ENCODE results near the gene OR2F2. TPM values are rescaled to one million over a fixed set of nuclear protein-coding genes. Genes with fewer than 3 reads are reported as not detected.

OR2F2 gene
- total and polyA plus RNA-seq, 12 donors: not detected

DNA sequence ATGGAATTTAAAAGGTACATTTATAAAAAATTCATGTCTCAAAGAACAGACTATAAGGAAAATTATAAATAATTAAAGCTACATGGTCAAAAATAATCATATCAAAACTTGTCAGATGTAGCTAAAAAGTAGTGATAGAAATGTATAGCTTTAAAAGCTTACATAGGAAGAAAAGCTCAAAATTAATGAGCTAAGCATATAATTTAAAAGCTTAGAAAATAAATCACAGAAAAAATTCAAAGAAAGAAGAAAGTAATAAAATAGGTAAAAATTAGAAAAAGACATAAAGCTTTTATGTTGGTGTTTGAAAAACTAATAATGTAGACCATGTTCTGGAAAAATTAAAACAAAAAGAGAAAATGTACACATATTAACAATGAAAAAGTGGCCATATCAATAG, 38.4 kb upstream of the OR2F2 start:
- intact Hi-C loops (cut with DNase I): no loop called here
- no peak overlapping the region for H3K4me3 ChIP-seq
- peaks cover 10 to 31% of the 10 kb centered on the region in 2 donors for H3K4me1 ChIP-seq (replicated peaks in 1 of 2)
- no peaks in the 10 kb centered on the region for H3K36me3 ChIP-seq (replicated peaks in 1 of 2)
- no peak overlapping the region for H3K27ac ChIP-seq
- TF ChIP-seq, protein P1, sequence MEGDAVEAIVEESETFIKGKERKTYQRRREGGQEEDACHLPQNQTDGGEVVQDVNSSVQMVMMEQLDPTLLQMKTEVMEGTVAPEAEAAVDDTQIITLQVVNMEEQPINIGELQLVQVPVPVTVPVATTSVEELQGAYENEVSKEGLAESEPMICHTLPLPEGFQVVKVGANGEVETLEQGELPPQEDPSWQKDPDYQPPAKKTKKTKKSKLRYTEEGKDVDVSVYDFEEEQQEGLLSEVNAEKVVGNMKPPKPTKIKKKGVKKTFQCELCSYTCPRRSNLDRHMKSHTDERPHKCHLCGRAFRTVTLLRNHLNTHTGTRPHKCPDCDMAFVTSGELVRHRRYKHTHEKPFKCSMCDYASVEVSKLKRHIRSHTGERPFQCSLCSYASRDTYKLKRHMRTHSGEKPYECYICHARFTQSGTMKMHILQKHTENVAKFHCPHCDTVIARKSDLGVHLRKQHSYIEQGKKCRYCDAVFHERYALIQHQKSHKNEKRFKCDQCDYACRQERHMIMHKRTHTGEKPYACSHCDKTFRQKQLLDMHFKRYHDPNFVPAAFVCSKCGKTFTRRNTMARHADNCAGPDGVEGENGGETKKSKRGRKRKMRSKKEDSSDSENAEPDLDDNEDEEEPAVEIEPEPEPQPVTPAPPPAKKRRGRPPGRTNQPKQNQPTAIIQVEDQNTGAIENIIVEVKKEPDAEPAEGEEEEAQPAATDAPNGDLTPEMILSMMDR (IDR thresholded peaks at IDR 0.05): no peak
- no peak for TF ChIP-seq POLR2A (IDR thresholded peaks at IDR 0.05)
- peaks cover 0 to 7% (median 5%) of the 10 kb centered on the region in 3 donors for H3K9me3 ChIP-seq (replicated peaks in 1 of 3)
- no peak for DNase-seq
- H3K27me3 ChIP-seq: no peaks in the 10 kb centered on the region

DNA sequence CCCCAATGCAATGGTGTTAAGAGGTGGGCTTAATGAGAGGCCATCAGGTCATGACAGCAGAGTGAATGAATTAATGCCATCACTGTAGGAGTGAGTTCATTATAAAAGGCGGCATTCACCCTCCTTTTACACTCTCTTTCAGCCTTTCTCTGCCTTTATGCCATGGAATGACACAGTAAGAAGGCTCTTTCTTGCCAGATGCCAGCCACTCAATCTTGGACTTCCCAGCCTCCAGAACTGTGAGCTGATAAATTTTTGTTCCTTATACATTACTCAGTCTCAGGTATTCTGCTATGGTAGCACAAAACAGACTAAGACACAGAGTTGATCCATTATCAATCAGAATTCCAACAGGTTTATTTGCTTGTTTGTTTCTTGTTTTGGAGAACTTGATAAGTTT, 36.2 kb upstream of the OR2F2 start:
- WGBS, 4 donors: 91 to 98% (median 93%) methylated on average over 1 of the region's 1 CpG
- H3K4me1 ChIP-seq (replicated peaks in 1 of 2): peaks cover 10 to 31% of the 10 kb centered on the region in 2 donors
- H3K27me3 ChIP-seq: no peaks in the 10 kb centered on the region
- H3K36me3 ChIP-seq (replicated peaks in 1 of 2): no peaks in the 10 kb centered on the region
- no peak for TF ChIP-seq POLR2A (IDR thresholded peaks at IDR 0.05)
- TF ChIP-seq, protein P1 (IDR thresholded peaks at IDR 0.05): no peak
- intact Hi-C loops (cut with DNase I): no loop called here
- peaks cover 0 to 5% (median 0%) of the 10 kb centered on the region in 3 donors for H3K9me3 ChIP-seq (replicated peaks in 1 of 3)
- no peak for DNase-seq
- peak overlapping the region in 1 of 5 donors; percentile 82 for H3K27ac ChIP-seq
- H3K4me3 ChIP-seq: no peak overlapping the region

DNA sequence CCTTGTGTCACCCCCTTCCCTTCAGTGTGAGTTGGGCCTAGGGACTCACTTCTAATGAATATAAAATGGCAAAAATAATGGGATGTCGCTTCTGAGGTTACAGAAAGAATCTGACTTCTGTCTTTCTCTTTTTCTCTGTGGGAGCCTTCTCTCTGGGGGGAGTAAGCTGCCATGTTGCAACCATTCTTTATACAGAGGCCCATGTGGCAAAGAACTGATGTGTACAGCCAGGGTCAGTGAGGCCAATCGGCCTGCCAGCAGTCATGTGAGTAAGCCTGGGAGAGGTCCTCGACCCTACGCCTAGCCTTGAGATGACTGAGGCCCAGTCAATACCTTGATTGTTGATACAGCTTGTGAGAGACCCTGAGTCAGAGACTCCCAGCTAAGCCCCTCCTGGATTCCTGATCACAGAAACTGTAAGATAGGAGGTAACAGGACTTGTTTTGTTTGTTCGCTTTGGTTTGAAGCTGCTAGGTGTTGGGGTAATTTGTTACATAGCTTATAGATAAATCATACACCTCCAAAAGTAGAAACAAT, 34.7 kb upstream of the OR2F2 start:
- peak in 6 of 7 donors; percentile 43 to 73 (median 59) for DNase-seq
- WGBS, 4 donors: 42 to 52% (median 47%) methylated on average over 3 to 5 of the region's 5 CpGs
- peak overlapping the region in 2 of 4 donors; percentile 79 to 90 for H3K4me3 ChIP-seq

DNA sequence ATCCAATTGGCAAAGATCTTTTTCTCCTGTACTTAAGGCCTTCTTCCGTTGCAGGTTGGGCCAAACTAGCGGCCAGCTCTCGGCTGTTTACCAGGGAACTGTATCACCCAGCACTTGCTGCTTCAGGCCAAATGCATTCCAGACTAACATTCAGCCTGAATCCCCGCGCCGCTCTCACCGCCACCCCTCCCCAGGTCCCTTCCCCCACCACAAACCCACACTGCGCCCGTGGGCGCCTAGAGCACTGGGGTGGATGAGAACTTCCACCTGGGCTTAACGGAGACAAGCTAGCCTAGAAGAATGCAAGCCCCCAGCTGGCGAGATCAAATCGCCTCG, 33.7 kb upstream of the OR2F2 start:
- Histone ChIP-seq H3K4me1 (replicated peaks in 1 of 2) (peaks cover 16 to 37% of the 10 kb centered on the region in 2 donors), H3K9me3 (replicated peaks in 1 of 3) (peaks cover 0 to 1% (median 0%) of the 10 kb centered on the region in 3 donors), H3K36me3 (replicated peaks in 1 of 2) (no peaks in the 10 kb centered on the region), H3K27me3 (no peaks in the 10 kb centered on the region), H3K27ac (peak overlapping the region; percentile 82 to 96 (median 87)), H3K4me3 (peak overlapping the region; percentile 25 to 90 (median 71))
- peak in 6 of 7 donors; percentile 47 to 73 (median 57) for DNase-seq
- TF ChIP-seq POLR2A (IDR thresholded peaks at IDR 0.05): peak in 1 of 2 donors; percentile 2
- TF ChIP-seq, protein P1 (IDR thresholded peaks at IDR 0.05): no peak
- intact Hi-C loops (cut with DNase I): no loop called here
- 0 to 2% (median 1%) methylated on average over 8 to 14 of the region's 14 CpGs for WGBS, 4 donors

More for the DNA sequence above, 34.7 kb upstream of the OR2F2 start:
- no peak for TF ChIP-seq POLR2A (IDR thresholded peaks at IDR 0.05)
- TF ChIP-seq, protein P1 (IDR thresholded peaks at IDR 0.05): no peak
- Histone ChIP-seq H3K27ac (peak overlapping the region; percentile 10 to 96 (median 82)), H3K36me3 (replicated peaks in 1 of 2) (no peaks in the 10 kb centered on the region), H3K27me3 (no peaks in the 10 kb centered on the region), H3K4me1 (replicated peaks in 1 of 2) (peaks cover 13 to 33% of the 10 kb centered on the region in 2 donors), H3K9me3 (replicated peaks in 1 of 3) (peaks cover 0 to 5% (median 0%) of the 10 kb centered on the region in 3 donors)
- intact Hi-C loops (cut with DNase I): no loop called here
